ENCODE measurements around the gene RPS6KA2. TPM values are rescaled to one million over a fixed set of nuclear protein-coding genes. Genes with fewer than 3 reads are reported as not detected.

RPS6KA2 gene
- total and polyA plus RNA-seq, 9 donors, result 24.4 to 75.5 (median 48.1) TPM

GRCh38 chr6:166514196-166514595 is 112.9 kb downstream of the RPS6KA2 start:
- 93 to 94% (median 93%) methylated on average over 3 of the region's 3 CpGs for WGBS, 3 donors
- H3K27me3 ChIP-seq, result no peaks in the 10 kb centered on the region
- no peak overlapping the region for H3K4me3 ChIP-seq
- DNase-seq, result no peak
- no peaks in the 10 kb centered on the region for H3K9me3 ChIP-seq
- intact Hi-C loops (cut with DNase I), result no loop called here
- TF ChIP-seq POLR2A (IDR thresholded peaks at IDR 0.05), result no peak
- no peak for TF ChIP-seq CTCF (IDR thresholded peaks at IDR 0.05)
- TF ChIP-seq EP300 (IDR thresholded peaks at IDR 0.05), result no peak
- no peaks in the 10 kb centered on the region for H3K4me1 ChIP-seq (ENCODE audit: insufficient read depth)
- H3K36me3 ChIP-seq, result no peaks in the 10 kb centered on the region
- no peak overlapping the region for H3K27ac ChIP-seq

- H3K4me1 ChIP-seq (ENCODE audit: insufficient read depth), result no peaks in the 10 kb centered on the region
- no peak overlapping the region for H3K27ac ChIP-seq
- H3K27me3 ChIP-seq, result no peaks in the 10 kb centered on the region
- no peak for DNase-seq
- intact Hi-C loops (cut with DNase I), result no loop called here
- H3K4me3 ChIP-seq, result no peak overlapping the region
- no peaks in the 10 kb centered on the region for H3K9me3 ChIP-seq
- TF ChIP-seq EP300 (IDR thresholded peaks at IDR 0.05) (no peak), POLR2A (IDR thresholded peaks at IDR 0.05) (no peak), CTCF (IDR thresholded peaks at IDR 0.05) (no peak)
- no peaks in the 10 kb centered on the region for H3K36me3 ChIP-seq
- WGBS, 3 donors, result 91 to 92% (median 92%) methylated on average over 8 of the region's 8 CpGs
Measured at GRCh38 chr6:166512567-166512966, 114.5 kb downstream of the RPS6KA2 start.

GRCh38 chr6:166511316-166511715 is 115.7 kb downstream of the RPS6KA2 start:
- Histone ChIP-seq H3K36me3 (no peaks in the 10 kb centered on the region), H3K4me1 (ENCODE audit: insufficient read depth) (no peaks in the 10 kb centered on the region), H3K9me3 (no peaks in the 10 kb centered on the region), H3K27ac (no peak overlapping the region), H3K27me3 (no peaks in the 10 kb centered on the region), H3K4me3 (no peak overlapping the region)
- 90 to 96% (median 94%) methylated on average over 2 of the region's 2 CpGs for WGBS, 3 donors
- no peak for DNase-seq
- TF ChIP-seq CTCF (IDR thresholded peaks at IDR 0.05), result no peak
- no peak for TF ChIP-seq POLR2A (IDR thresholded peaks at IDR 0.05)
- no peak for TF ChIP-seq EP300 (IDR thresholded peaks at IDR 0.05)
- intact Hi-C loops (cut with DNase I), result no loop called here

- peak in 1 of 5 donors; percentile 21 for DNase-seq
- WGBS, 3 donors, result 91 to 96% (median 94%) methylated on average over 8 of the region's 8 CpGs
- Histone ChIP-seq H3K27me3 (no peaks in the 10 kb centered on the region), H3K4me3 (no peak overlapping the region), H3K4me1 (ENCODE audit: insufficient read depth) (no peaks in the 10 kb centered on the region), H3K9me3 (no peaks in the 10 kb centered on the region), H3K36me3 (no peaks in the 10 kb centered on the region), H3K27ac (no peak overlapping the region)
- intact Hi-C loops (cut with DNase I), result no loop called here
- TF ChIP-seq POLR2A (IDR thresholded peaks at IDR 0.05), result no peak
- TF ChIP-seq CTCF (IDR thresholded peaks at IDR 0.05), result no peak
- no peak for TF ChIP-seq EP300 (IDR thresholded peaks at IDR 0.05)
Measured at GRCh38 chr6:166509193-166509592, 117.9 kb downstream of the RPS6KA2 start.
